HUES64 (cell line): ENCODE measurements around the gene ADAMTS5.

ENCODE experiments used
- H3K27ac ChIP-seq: 2 replicates; pipeline ENCODE4 v1.7.0; 2013; ENCODE audit warnings: low read depth, low read length, inconsistent platforms
- H3K27me3 ChIP-seq: 2 replicates; pipeline ENCODE4 v1.6.1; 2013; ENCODE audit warnings: mild to moderate bottlenecking, low read length; ENCODE audit not compliant: insufficient read depth
- H3K36me3 ChIP-seq: 2 replicates; pipeline ENCODE4 v1.6.1; 2013; ENCODE audit warnings: mild to moderate bottlenecking, low read length; ENCODE audit not compliant: insufficient read depth
- H3K4me1 ChIP-seq: 2 replicates; pipeline ENCODE4 v1.6.1; 2013; ENCODE audit warnings: mild to moderate bottlenecking, low read length, moderate library complexity; ENCODE audit not compliant: insufficient read depth
- H3K4me3 ChIP-seq: 2 replicates; pipeline ENCODE4 v1.5.1; 2013; ENCODE audit warnings: mild to moderate bottlenecking, low read length, moderate library complexity
- H3K9ac ChIP-seq: 2 replicates; pipeline ENCODE4 v1.6.1; 2013; ENCODE audit warnings: mild to moderate bottlenecking, low read depth, low read length
- H3K9me3 ChIP-seq: 2 replicates; pipeline ENCODE4 v1.6.1; 2013; ENCODE audit warnings: low read depth, low read length; ENCODE audit not compliant: insufficient read depth
- WGBS: fragments of 150-250, 120-280 bp; methylation state at CpG from one replicate; pipeline ENCODE4 v1.1.7; 2013; ENCODE audit warnings: missing lambda C conversion rate; 5-methylcytosine and 5-hydroxymethylcytosine counted together

Gene ADAMTS5

DNA sequence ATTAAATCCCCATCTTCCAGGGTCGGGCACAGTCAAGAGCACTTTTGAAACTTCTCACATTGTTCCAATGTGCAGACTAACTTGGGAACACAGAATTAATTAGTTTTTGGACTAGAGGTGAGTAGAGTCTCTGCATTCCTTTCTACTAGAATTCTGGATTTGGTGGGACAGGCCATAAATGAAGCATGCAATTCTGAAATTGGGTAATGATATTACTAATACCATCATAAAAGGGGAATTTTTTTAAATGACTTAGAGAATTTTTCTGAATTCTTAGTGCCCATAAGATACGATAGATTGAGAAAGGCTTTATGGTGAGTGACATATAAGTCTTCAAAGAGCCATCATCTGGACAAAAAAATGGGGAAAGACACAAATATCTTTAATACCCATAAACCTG is 41.8 kb downstream of the ADAMTS5 start:
- H3K36me3 ChIP-seq: no peaks in the 10 kb centered on the region
- H3K27me3 ChIP-seq: no peaks in the 10 kb centered on the region
- H3K27ac ChIP-seq: no peak overlapping the region
- H3K9ac ChIP-seq: no peak overlapping the region
- peaks cover 13% of the 10 kb centered on the region for H3K4me1 ChIP-seq
- H3K9me3 ChIP-seq: no peaks in the 10 kb centered on the region
- H3K4me3 ChIP-seq: no peak overlapping the region
- WGBS: 97% methylated on average over 2 of the region's 2 CpGs

DNA sequence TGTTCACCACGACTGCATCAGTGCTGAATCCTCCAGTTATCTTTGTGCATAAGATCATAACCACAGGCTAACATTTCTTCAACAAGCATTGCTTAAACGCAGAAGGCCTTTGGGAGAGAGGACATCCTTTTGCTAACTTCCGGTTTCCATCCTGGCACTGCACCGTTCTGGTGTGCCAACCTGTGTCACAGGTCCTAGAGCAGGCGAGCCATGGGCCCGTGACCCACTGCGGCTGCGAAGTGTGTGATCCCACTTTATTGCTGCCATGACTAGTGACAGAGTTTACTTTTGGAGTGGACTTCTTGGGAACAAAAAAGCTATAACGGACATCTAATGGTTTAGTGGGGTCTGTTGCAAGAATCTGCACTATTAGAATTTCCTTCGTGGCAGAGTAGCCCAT is 42.9 kb downstream of the ADAMTS5 start:
- Histone ChIP-seq H3K36me3 (no peaks in the 10 kb centered on the region), H3K9me3 (no peaks in the 10 kb centered on the region), H3K4me1 (peaks cover 13% of the 10 kb centered on the region), H3K4me3 (no peak overlapping the region), H3K27me3 (no peaks in the 10 kb centered on the region), H3K9ac (no peak overlapping the region), H3K27ac (no peak overlapping the region)
- 97% methylated on average over 10 of the region's 10 CpGs for WGBS

DNA sequence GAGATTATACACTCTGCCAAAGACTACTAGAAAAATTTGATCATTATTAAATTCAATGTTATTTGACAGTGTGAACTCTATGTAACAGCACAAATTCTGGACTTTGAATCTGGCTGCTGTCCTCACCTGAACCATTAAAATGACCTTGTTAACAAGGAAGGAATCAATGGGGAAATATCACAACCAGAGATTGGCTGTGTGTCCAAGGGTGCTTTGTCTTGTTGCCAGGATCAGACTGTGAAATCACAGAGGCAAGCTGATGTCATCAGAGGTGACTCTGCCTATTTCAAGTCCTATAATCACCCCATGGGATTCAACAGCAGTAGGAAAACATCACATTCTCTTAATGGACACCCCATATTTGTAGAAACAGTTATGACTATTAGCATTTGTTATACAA is 46.8 kb downstream of the ADAMTS5 start:
- peaks cover 24% of the 10 kb centered on the region for H3K4me1 ChIP-seq
- H3K4me3 ChIP-seq: no peak overlapping the region
- no peak overlapping the region for H3K27ac ChIP-seq
- peaks cover 2% of the 10 kb centered on the region; the same call in 1 of the 2 replicates for H3K9me3 ChIP-seq
- H3K27me3 ChIP-seq: no peaks in the 10 kb centered on the region
- H3K36me3 ChIP-seq: no peaks in the 10 kb centered on the region
- no peak overlapping the region for H3K9ac ChIP-seq

DNA sequence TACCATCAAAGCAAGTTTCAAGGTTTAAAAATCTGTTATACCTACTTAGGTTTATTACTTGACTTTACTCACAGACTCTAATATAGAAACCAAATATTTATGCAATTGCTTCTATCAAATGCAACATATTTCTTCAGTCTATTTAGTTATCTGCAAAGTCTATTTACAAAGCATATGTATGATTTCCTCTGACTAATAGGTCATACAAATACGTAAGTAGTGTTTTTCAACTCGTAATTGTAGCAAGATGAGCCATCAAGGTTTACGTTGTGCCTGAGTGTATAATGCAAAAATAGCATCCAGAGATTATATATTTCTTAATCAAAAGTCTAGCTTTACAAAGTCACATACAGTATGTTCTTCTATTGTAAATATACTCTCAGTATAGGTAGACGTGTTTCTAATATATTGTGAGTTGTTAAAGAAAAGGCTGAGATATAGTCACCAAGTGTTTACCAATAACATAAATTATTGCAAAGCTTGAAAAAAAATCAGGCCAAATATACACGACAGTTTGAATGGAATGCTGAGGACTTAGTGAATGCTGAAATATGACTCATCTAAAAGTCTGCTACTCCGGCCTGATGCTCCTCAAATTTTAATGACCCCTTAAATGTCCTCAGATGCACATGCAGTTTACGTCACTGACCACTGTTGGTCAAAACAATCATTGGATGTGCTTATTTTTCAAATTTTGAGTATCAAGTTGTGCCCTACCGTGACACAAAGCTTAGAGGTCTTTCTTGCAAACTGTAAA is 48.4 kb downstream of the ADAMTS5 start:
- no peak overlapping the region for H3K9ac ChIP-seq
- 81% methylated on average over 7 of the region's 8 CpGs for WGBS
- no peak overlapping the region for H3K4me3 ChIP-seq
- H3K27me3 ChIP-seq: no peaks in the 10 kb centered on the region
- no peak overlapping the region for H3K27ac ChIP-seq
- peaks cover 21% of the 10 kb centered on the region for H3K4me1 ChIP-seq
- peaks cover 13% of the 10 kb centered on the region for H3K9me3 ChIP-seq
- H3K36me3 ChIP-seq: no peaks in the 10 kb centered on the region

DNA sequence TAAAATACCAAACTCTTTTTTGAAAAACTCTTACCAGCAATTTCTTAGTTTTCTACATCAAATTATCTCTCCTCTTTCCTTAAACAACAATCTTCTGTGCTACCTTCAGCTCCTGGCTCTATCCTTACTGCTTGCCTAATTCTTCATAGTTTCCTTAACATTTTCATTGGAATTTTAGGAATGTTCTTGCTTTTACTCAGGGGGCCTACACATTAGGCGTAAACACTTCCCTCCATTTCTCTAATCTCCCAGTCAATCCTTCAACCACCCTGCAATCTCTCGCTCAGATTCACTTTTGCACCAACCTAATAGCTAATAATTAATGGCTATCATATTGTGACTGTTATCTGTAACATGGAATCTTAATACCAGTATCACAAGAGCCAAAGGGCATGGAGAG is 50.1 kb downstream of the ADAMTS5 start:
- Histone ChIP-seq H3K27me3 (no peaks in the 10 kb centered on the region), H3K9me3 (peaks cover 15% of the 10 kb centered on the region), H3K36me3 (no peaks in the 10 kb centered on the region), H3K4me3 (no peak overlapping the region), H3K27ac (peak overlapping the region; percentile 36; the same call in 1 of the 2 replicates), H3K4me1 (peaks cover 21% of the 10 kb centered on the region), H3K9ac (no peak overlapping the region)
- 79% methylated on average over 2 of the region's 2 CpGs for WGBS

DNA sequence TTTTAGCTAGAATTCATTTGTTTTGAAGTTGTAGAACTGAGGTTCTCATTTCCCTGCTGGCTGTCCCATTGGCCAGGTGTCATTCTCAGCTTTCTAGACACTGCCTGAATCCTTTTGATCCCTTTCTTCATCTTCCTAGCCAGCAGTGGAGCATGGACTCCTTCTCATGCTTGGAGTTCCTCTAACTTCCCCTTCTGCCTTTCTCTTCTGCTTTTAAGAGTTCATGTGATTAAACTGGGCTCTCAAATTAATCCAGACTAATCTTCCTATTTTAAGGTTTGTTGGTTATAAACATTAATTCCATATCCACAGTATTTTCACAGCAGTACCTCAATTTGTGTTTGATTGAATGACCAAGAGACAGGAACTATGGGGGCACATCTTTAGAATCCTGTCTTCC is 52.3 kb downstream of the ADAMTS5 start:
- H3K9me3 ChIP-seq: peaks cover 15% of the 10 kb centered on the region
- no peak overlapping the region for H3K4me3 ChIP-seq
- no peak overlapping the region for H3K27ac ChIP-seq
- no peaks in the 10 kb centered on the region for H3K36me3 ChIP-seq
- H3K4me1 ChIP-seq: peaks cover 36% of the 10 kb centered on the region
- H3K27me3 ChIP-seq: no peaks in the 10 kb centered on the region
- no peak overlapping the region for H3K9ac ChIP-seq

DNA sequence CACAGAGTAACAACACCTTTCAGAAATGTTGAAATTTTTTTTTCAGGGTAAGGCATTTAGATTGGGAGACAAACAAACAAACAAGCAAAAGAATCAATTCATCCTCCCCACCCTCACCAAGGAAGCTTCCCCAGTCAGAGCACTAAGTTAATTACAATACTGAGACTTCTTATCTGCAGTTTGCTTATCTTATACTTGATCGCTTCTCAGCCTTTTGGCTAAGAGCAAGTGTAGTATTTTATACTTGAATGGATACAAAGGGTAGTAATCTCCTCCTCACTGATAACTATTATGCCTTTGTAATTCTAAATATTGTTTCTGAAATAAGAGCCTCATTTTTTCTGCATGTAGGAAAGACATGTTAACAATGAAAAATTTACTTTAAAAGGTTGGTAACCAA is 54.4 kb downstream of the ADAMTS5 start:
- no CpG with 5 or more reads among the region's 1 CpG for WGBS
- Histone ChIP-seq H3K9me3 (peaks cover 15% of the 10 kb centered on the region), H3K27me3 (no peaks in the 10 kb centered on the region), H3K36me3 (no peaks in the 10 kb centered on the region), H3K4me3 (no peak overlapping the region), H3K4me1 (peaks cover 30% of the 10 kb centered on the region), H3K27ac (no peak overlapping the region), H3K9ac (no peak overlapping the region)

DNA sequence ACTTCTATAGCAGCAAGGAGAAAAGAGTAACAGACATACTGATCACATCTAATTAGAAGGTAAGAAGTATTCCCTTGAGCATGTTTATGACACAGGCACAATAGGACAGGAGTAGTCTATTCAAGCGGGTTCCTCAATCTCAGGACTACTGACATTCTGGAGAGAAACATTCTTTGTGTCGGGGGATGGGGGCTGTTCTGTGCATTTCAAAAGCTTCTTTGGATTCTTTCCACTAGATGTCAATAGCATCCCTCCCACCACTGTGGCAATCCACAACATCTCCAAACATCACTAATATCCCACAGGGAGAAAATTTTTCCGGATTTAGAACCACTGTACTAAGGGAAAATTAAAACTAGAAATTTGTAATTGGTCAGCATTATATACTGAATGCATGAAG is 56.9 kb downstream of the ADAMTS5 start:
- WGBS: 44% methylated on average over 2 of the region's 3 CpGs
- Histone ChIP-seq H3K4me3 (no peak overlapping the region), H3K4me1 (peaks cover 17% of the 10 kb centered on the region), H3K27me3 (no peaks in the 10 kb centered on the region), H3K9me3 (peaks cover 13% of the 10 kb centered on the region), H3K9ac (no peak overlapping the region), H3K36me3 (no peaks in the 10 kb centered on the region), H3K27ac (peak overlapping the region; percentile 72; the same call in 1 of the 2 replicates)

DNA sequence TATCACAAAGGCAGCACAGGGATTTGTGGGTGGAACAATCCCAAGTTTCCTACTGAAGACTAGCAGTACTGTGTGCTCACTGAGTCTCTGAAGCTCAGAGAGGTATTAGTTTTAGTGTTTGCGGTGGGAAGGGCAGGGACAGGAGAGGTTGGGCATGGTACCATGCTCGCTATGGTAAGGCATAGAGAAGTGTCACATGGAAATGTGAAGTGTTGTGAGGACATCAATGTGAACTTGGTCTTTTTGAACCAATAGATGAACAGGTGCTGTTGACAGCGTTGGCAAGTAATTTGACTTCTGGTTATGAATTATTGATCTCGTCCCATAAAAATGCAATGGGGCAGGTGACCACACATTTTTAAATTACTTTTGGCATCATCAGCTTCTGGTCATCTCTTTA is 65.9 kb downstream of the ADAMTS5 start:
- H3K27ac ChIP-seq: no peak overlapping the region
- no peaks in the 10 kb centered on the region for H3K9me3 ChIP-seq
- H3K4me3 ChIP-seq: no peak overlapping the region
- H3K36me3 ChIP-seq: no peaks in the 10 kb centered on the region
- H3K4me1 ChIP-seq: peaks cover 16% of the 10 kb centered on the region
- no peak overlapping the region for H3K9ac ChIP-seq
- H3K27me3 ChIP-seq: no peaks in the 10 kb centered on the region
- 96% methylated on average over 4 of the region's 4 CpGs for WGBS

DNA sequence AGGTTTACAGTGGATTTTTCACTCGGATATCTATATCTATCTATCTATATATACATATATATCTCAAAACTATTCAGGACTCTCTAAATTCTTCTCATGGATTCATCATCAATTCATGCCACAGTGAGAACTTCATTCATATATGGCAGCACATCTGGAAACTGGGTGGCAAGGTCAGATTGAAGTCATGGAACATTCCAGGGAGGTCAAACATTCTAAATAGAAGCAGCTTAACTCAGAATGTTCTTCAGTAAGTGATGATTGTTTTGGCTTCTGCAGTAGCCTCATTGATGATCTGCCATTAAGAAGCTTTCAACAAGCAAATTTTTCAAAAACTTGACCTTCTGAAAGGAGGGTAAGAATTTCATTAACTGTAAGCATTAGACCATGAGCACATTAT is 74.7 kb downstream of the ADAMTS5 start:
- H3K9me3 ChIP-seq: no peaks in the 10 kb centered on the region; the same call in 1 of the 2 replicates
- no peaks in the 10 kb centered on the region for H3K4me1 ChIP-seq
- H3K4me3 ChIP-seq: no peak overlapping the region
- H3K27me3 ChIP-seq: no peaks in the 10 kb centered on the region
- no peaks in the 10 kb centered on the region for H3K36me3 ChIP-seq
- WGBS: no CpG with 5 or more reads among the region's 1 CpG
- H3K27ac ChIP-seq: no peak overlapping the region
- no peak overlapping the region for H3K9ac ChIP-seq

DNA sequence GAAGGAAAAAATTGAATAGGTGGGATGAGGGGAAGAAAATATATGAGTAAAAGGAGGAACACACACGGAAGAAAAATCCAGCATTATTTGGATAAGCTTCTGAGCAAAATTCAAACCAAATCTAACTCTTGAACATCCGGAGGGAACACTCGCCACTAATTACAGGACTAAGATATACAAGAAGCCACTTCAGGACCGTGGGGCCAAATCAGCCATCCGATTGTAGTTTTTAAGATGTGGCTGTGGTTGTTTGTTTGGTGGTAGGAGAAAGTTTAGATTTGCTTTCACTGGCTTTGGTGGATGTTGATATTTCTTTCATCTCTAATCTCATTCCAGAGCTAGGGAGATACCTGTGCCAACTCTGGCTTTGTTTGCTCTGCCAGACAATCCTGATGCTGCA is 78.0 kb downstream of the ADAMTS5 start:
- Histone ChIP-seq H3K36me3 (no peaks in the 10 kb centered on the region), H3K9me3 (no peaks in the 10 kb centered on the region; the same call in 1 of the 2 replicates), H3K27me3 (no peaks in the 10 kb centered on the region), H3K4me3 (no peak overlapping the region), H3K27ac (no peak overlapping the region), H3K4me1 (no peaks in the 10 kb centered on the region), H3K9ac (no peak overlapping the region)
- 94% methylated on average over 5 of the region's 5 CpGs for WGBS

DNA sequence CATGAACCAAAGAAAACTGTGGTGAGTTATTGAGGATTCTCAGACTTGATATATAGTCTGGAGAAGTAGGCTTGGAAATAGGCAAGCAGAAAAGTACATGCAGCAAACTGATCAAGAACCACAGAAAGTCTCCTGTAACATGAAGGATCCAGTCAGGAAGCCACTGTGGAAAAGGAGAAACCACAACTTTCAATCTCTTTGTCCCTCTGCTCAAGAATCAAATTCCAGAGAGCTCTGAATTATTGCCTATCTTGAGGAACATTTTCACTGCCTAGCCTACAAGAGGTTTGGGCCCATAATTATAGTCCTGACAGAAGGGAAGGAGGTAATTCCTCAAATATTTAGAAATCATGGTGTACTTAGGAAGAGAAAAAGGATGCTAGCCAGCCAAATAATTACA is 78.6 kb downstream of the ADAMTS5 start:
- Histone ChIP-seq H3K27ac (no peak overlapping the region), H3K9me3 (no peaks in the 10 kb centered on the region; the same call in 1 of the 2 replicates)

More for the DNA sequence above, 78.6 kb downstream of the ADAMTS5 start:
- H3K27me3 ChIP-seq: no peaks in the 10 kb centered on the region
- no peaks in the 10 kb centered on the region for H3K4me1 ChIP-seq
- H3K36me3 ChIP-seq: no peaks in the 10 kb centered on the region
- H3K4me3 ChIP-seq: no peak overlapping the region
- no peak overlapping the region for H3K9ac ChIP-seq
